Measurements from ENCODE around the gene AGFG1.
"Not testable (repeated sequence)": the region's sequence is repeated elsewhere in the genome, so short reads cannot be mapped to it uniquely, and the experiment has no call there.

AGFG1 gene

DNA sequence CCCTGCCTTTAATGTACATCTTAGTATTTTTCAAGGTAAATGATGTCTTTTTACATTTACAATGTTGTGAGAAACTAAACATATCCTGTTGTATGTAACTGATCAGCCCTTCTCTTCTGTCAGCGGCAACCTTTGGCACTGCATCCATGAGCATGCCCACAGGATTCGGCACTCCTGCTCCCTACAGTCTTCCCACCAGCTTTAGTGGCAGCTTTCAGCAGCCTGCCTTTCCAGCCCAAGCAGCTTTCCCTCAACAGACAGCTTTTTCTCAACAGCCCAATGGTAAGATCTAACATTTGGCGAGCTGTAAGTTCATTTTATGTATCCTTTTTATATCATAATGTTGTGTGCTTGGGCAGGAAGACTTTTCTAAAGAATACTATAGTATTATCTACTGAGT is 79.9 kb downstream of the AGFG1 start:
- no peak for DNase-seq

DNA sequence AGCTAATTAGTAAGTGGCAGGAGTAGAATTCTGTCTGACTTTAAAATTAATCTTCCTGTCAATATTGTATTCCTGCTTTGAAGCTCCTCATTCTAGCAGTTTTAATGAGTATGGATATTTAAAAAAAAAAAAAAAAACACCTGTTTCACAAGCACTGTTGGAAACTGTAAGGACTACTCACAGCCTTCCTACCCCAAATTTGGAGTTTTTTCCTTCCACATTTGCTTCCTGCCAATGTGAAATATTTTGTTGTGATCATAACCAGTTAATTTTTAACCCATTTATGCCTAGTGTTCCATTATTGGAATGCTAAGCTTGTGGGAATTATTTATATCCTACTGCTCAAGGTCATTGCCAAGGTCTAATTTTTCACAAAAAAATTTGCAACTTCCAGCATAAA is 90.6 kb downstream of the AGFG1 start:
- DNase-seq = no peak

DNA sequence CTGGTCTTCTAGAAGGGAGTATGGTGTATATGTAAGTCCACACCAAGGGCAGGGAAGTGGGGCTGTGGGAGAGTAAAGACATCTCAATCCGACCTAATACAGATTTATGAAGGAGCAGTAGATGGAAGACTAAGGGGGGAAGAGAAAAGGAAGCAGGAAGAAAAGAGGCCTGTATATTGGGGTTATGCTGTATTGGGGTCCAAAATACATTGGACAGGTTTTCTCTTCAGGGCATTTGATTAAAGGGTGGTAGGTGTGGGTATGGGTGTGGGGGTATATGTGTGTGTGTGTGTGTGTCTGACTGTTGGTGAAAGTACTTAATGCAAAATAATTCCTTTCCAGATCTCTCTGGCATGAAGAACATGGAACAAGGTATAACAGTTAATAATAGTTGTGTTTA is 93.1 kb downstream of the AGFG1 start:
- no peak for DNase-seq

DNA sequence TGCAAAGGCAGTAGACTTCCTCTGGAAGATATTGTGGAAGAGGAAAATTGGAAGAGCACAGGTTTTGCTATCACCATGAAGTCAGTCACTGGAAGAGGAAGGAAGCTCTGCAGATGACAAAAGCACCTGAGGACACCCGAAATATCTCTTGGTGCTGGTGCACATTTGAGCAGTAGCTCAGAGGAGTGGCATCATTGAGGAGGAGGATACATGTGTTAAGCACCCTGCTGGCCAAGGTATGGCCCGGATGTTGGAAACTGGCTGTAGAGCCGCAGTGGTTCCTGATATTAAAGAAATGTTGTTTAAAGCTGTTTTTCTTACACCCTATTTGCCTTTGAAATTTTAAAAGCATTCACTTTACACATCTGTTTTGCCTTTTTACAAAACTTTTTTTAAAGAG is 94.1 kb downstream of the AGFG1 start:
- DNase-seq = no peak

DNA sequence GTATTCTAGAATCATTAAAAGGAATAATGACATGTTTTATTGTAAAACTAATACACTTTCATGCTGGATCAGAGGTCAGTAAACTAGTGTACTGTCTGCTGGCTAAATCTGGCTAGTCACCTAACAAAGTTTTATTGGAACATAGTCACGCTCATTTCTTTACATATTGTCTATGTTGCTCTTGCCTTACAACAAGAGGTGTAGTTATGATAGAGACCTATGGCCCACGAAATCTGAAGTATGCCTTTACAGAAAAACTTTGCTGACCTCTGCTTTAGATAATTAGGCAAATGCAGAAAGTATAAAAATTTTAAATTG is 96.9 kb downstream of the AGFG1 start:
- DNase-seq = no peak

DNA sequence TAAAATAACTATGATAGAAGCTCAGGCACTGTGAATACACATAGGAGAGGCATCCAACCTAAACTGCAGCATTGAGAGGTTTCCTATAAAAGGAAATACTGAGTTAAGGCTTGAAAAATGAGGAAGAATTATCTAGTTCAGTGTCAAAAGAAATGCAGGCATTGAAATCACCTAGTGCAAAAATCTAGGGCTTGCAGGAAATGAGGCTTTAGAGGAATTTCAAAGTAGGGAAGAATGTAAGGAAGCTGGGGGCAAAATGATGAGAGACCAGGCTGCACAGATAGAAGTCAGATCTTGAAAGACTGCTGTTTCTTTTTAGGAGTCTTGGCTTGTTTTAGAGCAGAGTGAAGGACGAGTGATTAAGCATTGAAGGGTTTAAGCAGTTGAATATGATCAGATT is 98.7 kb downstream of the AGFG1 start:
- DNase-seq = no peak

DNA sequence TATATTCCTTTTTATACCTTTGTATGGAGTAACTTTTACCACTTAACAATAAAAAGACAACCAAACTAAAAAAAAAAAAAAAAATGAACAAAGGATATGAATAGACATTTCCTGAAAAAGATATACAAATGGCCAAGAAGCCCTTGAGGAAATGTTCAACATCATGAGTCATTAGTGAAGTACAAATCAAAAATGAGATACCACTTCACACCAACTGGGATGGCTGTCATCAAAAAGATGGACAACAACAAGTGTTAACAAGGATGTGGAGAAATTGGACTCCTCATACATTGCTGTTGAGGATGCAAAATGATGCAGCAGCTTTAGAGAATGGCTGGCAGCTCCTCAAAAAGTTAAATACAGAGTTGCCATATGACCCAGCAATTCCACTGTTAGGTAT is 104.2 kb downstream of the AGFG1 start:
- DNase-seq = no peak

DNA sequence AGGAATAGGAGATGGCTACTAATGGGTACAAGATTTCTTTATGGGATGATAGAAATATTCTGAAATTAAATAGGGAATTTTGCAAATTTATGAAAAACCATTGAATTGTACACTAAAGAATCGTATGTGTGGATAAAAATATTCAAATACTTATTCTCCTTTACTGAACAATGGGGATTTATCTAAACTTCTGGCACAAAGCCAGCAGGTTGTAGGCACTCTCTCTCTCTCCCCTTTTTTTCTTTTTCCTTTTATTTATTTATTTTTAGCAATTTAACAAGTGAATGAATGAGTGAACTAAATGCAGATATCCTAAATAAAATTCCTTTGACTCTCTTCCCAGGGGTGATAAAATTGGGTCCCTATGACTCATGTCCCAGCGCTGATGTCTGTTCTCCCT is 104.9 kb downstream of the AGFG1 start:
- no peak for DNase-seq

DNA sequence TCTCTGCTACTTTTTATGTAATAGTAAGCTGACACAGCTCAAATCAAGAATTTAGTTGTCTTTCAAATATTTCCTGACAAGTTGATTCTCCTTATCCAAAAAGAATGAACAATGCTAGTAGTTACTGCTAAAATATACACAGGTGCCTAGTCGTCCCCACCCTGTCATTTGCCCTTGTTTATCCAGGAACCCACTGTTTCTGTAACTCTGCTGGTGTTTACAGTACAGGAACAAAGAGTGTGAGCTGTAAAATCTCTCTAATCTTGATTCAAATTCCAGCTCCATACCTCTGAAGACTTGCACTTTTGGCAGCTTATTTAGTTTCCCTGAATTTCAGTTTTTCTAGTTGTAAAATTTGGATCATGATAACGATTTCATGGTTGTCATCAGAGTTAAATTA is 105.6 kb downstream of the AGFG1 start:
- no peak for DNase-seq

DNA sequence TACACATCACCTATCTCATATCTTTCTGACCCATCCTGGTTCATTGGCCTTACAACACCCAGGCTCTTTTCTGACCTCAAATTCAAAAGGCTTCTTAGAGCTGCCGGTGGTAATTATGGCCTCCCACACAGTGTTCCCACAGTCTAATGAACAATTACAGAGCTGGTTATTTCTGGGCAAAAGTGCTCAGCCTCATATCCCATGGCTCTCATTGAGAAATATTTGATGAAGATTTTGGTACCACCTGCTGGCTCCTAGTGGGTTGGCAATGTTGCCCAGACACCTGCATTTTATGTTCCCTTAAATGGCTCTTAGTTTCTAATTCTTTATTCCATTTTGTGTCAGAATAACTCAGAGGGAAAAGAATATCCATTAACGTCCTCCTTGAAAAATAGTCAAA is 106.7 kb downstream of the AGFG1 start:
- DNase-seq = no peak

DNA sequence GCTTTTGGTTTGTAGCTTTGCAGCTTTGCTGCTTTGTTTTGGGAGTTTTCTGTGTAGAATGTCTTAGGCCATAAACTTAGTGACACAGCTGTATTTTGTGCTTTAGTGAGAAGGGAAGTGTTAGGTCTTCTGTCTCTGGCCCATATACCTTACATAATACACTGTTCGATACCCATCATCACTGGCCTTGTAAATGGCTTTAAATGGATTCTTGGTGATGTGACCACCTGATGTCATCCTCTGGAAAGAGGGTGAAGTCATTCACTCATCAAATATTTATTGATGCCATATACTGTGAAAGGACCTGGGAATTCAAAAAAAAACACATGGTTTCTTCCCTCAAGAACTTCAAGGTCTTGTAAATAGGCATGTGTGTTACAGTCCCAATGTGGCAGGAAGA is 107.8 kb downstream of the AGFG1 start:
- no peak for DNase-seq

DNA sequence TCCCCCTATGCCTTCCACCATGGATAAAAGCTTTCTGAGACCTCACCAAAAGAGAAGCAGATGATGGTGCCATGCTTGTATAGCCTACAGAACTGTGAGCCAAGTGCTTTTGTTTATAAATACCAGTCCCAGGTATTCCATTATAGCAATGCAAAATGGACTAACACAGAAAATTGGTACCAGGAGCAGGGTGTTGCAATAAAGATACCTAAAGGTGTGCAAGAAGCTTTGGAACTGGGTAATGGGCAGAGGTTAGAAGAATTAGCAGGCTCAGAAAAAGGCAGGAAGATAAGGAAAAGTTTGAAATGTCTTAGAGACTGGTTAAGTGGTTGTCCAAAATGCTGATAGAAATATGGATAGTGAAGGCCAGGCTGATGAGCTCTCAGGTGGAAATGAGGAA is 110.4 kb downstream of the AGFG1 start:
- no peak for DNase-seq

DNA sequence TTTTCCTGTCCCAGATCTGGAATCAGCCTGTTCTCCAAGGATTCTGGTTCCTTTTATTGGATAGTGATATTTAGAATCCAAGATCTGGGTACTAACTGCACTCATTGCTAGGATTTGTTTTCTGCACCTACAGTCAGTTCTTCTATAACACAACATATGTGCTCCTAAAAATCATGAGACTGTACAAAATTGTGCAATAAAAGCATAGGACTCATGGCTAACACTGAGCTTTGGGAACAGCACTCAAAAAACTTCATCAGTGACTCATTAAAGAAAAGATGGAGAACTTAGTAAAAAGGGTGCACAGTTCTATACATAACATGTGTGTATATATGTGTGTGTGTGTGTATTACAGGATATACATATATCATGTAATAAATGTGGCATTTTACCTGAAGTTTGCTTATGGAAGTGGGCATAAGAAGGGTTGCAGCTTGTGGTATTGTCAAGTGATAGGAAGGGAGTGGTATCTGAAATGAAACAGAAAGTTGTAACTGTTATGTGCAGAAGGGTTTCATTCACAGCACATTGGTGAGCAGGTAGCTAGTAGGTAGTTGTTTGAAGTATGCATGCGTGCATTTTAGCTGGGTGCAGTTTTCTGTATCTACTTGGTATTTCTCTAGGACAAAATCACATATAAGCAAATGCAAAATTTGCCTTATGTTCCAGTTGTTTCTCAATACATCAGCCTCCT is 120.9 kb downstream of the AGFG1 start:
- no peak for DNase-seq

DNA sequence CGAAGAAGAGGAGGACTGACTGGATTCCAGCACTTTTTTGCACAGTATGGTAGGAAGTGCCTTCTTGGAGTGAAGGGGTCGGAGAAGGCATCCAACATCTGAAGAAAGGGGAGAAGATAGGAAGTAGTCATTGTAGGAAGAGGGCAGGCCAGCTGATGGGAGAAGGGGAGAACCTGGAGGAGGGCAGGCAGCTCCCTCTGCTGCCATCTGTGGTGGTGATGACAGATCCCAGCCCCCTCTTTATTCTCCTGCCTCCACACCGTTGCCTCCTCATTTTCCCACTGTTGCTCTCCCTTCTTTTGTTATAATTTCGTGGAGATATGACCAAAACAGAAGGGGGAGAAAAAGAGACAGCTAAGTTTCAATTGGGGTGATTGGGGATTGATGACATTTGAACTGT is 123.8 kb downstream of the AGFG1 start:
- no peak for DNase-seq

DNA sequence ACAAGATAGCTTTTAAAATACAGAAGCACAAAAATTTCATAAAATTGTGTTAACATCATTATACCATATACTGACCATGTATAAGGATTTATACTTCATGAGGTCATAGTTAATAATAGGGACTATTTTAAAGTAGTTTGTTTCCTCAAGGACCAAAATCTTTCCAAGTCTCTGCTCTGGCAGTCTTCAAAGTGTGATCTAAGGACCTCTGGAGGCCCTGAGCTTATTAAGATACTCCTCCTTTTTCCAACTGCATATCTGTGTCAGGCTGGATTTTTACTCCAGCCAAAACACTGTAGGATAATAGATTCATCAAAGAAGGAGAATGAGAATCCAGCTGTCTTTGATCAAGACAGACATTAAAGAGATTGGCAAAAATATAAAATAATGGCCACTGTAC is 125.1 kb downstream of the AGFG1 start:
- no peak for DNase-seq

DNA sequence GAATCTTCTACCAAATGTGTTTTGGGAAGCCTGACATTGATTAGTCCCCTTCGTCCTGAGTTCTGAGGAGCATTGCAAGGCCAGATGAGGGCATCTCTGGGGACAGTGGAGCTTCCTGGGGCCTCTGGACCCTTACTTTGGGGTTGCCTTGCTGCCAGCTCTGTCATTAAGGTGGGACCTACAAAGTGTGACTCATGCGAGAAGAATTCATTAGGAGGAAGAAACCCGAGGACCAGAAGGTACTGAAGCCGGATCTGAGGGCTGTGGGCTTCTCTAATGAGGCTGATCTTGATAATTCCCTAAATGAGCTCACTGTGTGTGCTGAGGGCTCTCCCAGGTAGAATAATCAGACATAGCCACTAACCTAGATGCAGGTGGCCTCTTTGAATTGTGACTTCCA is 126.0 kb downstream of the AGFG1 start:
- DNase-seq = no peak

DNA sequence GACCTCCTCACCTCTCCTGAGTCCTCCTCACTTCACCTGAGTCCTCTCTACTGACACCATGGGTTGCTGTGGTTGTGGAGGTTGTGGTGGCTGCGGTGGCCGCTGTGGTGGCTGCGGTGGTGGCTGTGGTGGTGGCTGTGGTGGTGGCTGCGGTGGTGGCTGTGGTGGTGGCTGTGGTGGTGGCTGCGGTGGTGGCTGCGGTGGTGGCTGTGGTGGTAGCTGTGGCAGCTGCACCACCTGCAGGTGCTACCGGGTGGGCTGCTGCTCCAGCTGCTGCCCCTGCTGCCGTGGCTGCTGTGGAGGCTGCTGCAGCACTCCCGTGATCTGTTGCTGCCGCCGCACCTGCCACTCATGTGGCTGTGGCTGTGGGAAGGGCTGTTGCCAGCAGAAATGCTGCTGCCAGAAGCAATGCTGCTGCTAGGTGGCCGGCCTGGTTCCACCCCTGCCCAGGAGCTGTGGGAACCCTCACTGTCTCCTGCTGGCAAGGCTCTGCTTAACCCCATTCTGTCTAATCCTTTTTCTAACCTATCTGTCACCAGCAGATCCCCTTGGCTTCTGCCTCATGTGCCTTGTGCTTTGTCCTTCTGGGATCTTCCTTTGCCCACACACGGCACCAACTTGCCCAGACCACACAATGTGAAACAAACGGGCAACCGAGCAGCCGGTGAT is 127.0 kb downstream of the AGFG1 start, which contains the start of gene SCYGR2:
SCYGR2 (plus strand) TSS at position 59 of the 669 bp plus-strand sequence; CDS start at position 59, 0 bp downstream.
- DNase-seq = not testable (repeated sequence)

DNA sequence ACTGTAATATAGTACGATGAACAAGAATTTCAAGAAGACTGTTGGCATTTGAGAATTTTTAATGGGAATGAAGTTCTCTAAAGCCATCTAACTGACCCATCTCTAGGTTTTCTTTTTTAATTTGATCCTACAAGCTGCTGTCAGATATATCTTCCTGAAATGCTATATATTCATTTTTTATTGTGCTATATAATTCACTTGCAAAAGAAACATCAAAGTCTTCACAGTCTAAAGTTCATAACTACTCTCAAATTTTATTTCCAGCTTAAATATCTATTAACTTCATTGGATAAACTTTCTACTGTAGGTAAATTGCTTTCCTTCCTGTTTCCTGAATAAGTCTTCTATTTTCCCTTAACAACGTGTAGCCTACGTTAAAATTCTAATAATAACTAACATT is 130.4 kb downstream of the AGFG1 start:
- DNase-seq = no peak

DNA sequence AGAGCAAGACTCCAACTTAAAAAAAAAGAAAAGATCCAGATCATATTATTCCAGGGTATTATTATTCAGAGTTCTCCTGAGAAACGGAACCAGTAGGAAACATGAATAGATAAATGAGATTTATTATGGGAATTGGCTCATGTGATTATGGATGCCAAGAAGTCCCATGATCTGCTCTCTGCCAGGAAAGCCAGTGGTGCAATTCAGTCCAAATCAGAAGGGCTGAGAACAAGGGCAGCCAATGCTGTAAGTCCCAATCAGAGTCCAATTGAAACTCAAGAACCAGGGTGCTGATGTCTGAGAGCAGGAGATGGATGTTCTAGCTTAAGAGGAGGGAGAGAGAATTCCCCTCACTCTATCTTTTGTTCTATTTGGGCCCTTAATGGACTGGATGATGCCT is 134.5 kb downstream of the AGFG1 start:
- DNase-seq = no peak

DNA sequence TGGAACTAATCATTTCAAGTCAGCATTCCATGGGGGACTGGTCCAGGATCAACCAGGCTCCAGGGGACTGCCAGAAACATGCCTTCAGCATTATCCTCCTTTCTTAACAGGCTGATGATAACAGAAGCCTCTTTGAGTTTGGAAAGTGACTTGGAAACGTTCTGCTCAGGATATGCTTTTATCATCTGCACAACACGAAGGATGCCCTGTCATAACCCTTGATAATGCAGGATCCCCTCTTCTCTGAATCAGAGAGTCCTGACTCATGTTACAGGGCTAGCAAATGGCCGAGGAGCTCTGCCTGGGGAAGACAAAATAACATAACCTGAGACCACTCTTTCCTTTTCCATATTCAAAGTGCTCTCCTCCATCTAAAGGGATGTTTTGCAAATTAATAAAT is 136.0 kb downstream of the AGFG1 start:
- peak; percentile 6 for DNase-seq

DNA sequence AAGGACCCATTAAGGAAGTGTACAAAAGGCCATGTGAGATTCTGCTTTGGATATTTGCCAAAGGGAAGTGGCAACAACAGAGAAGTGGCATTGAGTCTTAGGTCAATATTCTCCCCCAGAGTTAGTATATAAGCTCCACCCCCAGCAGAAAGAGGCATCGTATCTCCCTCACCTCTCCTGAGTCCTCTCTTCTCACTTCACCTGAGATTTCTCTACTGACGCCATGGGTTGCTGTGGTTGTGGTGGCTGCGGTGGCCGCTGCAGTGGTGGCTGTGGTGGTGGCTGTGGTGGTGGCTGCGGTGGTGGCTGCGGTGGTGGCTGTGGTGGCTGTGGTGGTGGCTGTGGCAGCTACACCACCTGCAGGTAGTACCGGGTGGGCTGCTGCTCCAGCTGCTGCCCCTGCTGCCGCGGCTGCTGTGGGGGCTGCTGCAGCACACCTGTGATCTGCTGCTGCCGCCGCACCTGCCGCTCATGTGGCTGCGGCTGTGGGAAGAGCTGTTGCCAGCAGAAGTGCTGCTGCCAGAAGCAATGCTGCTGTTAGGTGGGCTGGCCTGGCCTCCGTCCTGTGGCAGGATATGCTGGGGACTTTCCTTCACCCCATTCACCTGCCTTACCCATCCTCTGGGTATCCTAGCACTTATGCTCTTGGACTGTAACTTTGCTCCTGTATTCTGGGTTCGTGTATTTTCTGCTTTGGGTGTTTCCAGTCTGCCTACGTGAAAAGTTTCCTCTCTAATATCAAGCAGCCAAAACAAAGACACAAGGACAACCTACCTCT is 136.8 kb downstream of the AGFG1 start:
- peak; percentile 84 for DNase-seq

DNA sequence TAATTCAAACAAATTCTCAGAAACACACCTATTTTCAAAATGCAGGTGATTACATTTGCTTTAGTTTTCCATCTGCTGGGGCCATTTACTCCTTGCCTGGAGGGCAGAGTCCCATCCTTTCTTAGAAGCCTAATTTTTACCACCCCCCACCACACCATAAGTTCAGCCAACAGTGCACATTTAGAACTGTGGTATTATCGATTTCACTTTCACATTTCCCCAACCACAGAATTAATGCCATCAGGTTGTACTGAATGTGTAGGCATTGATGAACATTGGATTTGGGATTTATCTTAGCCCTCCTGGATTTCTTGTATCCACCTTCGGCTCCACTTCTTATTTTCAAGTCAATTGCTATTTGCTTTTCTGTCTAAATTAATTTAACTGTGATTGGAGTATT is 138.2 kb downstream of the AGFG1 start:
- DNase-seq = no peak
